ENCODE measurements around the gene COL21A1.
A peak's percentile ranks its signal among the peaks of the same experiment; 100 is the strongest.

The COL21A1 gene

GRCh38 chr6:56058636-56059035 is 188.7 kb downstream of the COL21A1 start:
- Histone ChIP-seq H3K9ac (ENCODE audit: low read length) (no peak overlapping the region), H3K27ac (ENCODE audit: low read depth, low read length) (no peak overlapping the region), H3K27me3 (ENCODE audit: insufficient read depth, low read length) (no peaks in the 10 kb centered on the region), H3K79me2 (ENCODE audit: control insufficient read depth, insufficient read depth, low read length, poor library complexity) (no peaks in the 10 kb centered on the region), H3K36me3 (ENCODE audit: control insufficient read depth in 1 of 2, insufficient read depth in 2 of 2, low read length in 2 of 2) (no peaks in the 10 kb centered on the region), H3K4me3 (ENCODE audit: low read depth, low read length) (no peak overlapping the region), H3K4ac (ENCODE audit: low read depth, low read length) (no peak overlapping the region), H3K4me2 (ENCODE audit: low read length) (no peak overlapping the region), H3K18ac (ENCODE audit: low read length) (no peak overlapping the region), H4K8ac (ENCODE audit: low read depth, low read length) (no peak overlapping the region), H2BK12ac (ENCODE audit: low read length) (no peak overlapping the region), H3K9me3 (ENCODE audit: insufficient read depth, low read depth, low read length) (no peaks in the 10 kb centered on the region), H3K14ac (ENCODE audit: low read length) (no peak overlapping the region), H4K12ac (ENCODE audit: low read depth, low read length) (no peak overlapping the region), H2BK5ac (ENCODE audit: low read depth, low read length, poor library complexity) (no peak overlapping the region), H3K4me1 (ENCODE audit: control insufficient read depth in 1 of 2, insufficient read depth in 2 of 2, low read length in 2 of 2) (no peaks in the 10 kb centered on the region), H3K79me1 (ENCODE audit: low read length) (no peaks in the 10 kb centered on the region), H2AFZ (ENCODE audit: insufficient read depth, low read length, poor library complexity) (no peak overlapping the region), H2BK120ac (ENCODE audit: insufficient read depth, low read length, poor library complexity) (no peak overlapping the region), H3K23ac (ENCODE audit: low read length) (no peak overlapping the region), H4K91ac (ENCODE audit: low read depth, low read length) (no peak overlapping the region), H2AK5ac (ENCODE audit: low read length) (no peak overlapping the region)
- no peak for DNase-seq
- WGBS (ENCODE audit: extremely low coverage, insufficient coverage, insufficient read length) = no CpG with 5 or more reads among the region's 2 CpGs

GRCh38 chr6:56055081-56055704 is 192.2 kb downstream of the COL21A1 start:
- no CpG with 5 or more reads among the region's 7 CpGs for WGBS (ENCODE audit: extremely low coverage, insufficient coverage, insufficient read length)
- Histone ChIP-seq H3K23ac (ENCODE audit: low read length) (no peak overlapping the region), H3K27me3 (ENCODE audit: insufficient read depth, low read length) (no peaks in the 10 kb centered on the region), H2AK5ac (ENCODE audit: low read length) (no peak overlapping the region), H3K18ac (ENCODE audit: low read length) (no peak overlapping the region), H3K27ac (ENCODE audit: low read depth, low read length) (no peak overlapping the region), H2BK12ac (ENCODE audit: low read length) (no peak overlapping the region), H3K4me1 (ENCODE audit: control insufficient read depth in 1 of 2, insufficient read depth in 2 of 2, low read length in 2 of 2) (no peaks in the 10 kb centered on the region), H4K12ac (ENCODE audit: low read depth, low read length) (no peak overlapping the region), H3K4ac (ENCODE audit: low read depth, low read length) (no peak overlapping the region), H3K9ac (ENCODE audit: low read length) (no peak overlapping the region), H2AFZ (ENCODE audit: insufficient read depth, low read length, poor library complexity) (no peak overlapping the region), H3K36me3 (ENCODE audit: control insufficient read depth in 1 of 2, insufficient read depth in 2 of 2, low read length in 2 of 2) (no peaks in the 10 kb centered on the region), H3K4me2 (ENCODE audit: low read length) (no peak overlapping the region), H3K14ac (ENCODE audit: low read length) (no peak overlapping the region), H3K79me1 (ENCODE audit: low read length) (no peaks in the 10 kb centered on the region), H3K4me3 (ENCODE audit: low read depth, low read length) (no peak overlapping the region), H2BK120ac (ENCODE audit: insufficient read depth, low read length, poor library complexity) (no peak overlapping the region), H2BK5ac (ENCODE audit: low read depth, low read length, poor library complexity) (no peak overlapping the region), H4K8ac (ENCODE audit: low read depth, low read length) (no peak overlapping the region), H3K9me3 (ENCODE audit: insufficient read depth, low read depth, low read length) (no peaks in the 10 kb centered on the region), H4K91ac (ENCODE audit: low read depth, low read length) (no peak overlapping the region), H3K79me2 (ENCODE audit: control insufficient read depth, insufficient read depth, low read length, poor library complexity) (no peaks in the 10 kb centered on the region)
- DNase-seq = peak; percentile 47 to 92

GRCh38 chr6:56051202-56051598 is 196.2 kb downstream of the COL21A1 start:
- no peak overlapping the region for H3K23ac ChIP-seq (ENCODE audit: low read length)
- no peak overlapping the region for H3K14ac ChIP-seq (ENCODE audit: low read length)
- no peaks in the 10 kb centered on the region for H3K27me3 ChIP-seq (ENCODE audit: insufficient read depth, low read length)
- H3K36me3 ChIP-seq (ENCODE audit: control insufficient read depth in 1 of 2, insufficient read depth in 2 of 2, low read length in 2 of 2) = no peaks in the 10 kb centered on the region
- H2BK12ac ChIP-seq (ENCODE audit: low read length) = no peak overlapping the region
- no peak overlapping the region for H2BK5ac ChIP-seq (ENCODE audit: low read depth, low read length, poor library complexity)
- DNase-seq = no peak
- H3K4me1 ChIP-seq (ENCODE audit: control insufficient read depth in 1 of 2, insufficient read depth in 2 of 2, low read length in 2 of 2) = no peaks in the 10 kb centered on the region
- no peak overlapping the region for H2AFZ ChIP-seq (ENCODE audit: insufficient read depth, low read length, poor library complexity)
- no peak overlapping the region for H3K9ac ChIP-seq (ENCODE audit: low read length)
- no peak overlapping the region for H4K8ac ChIP-seq (ENCODE audit: low read depth, low read length)
- no peak overlapping the region for H3K4me3 ChIP-seq (ENCODE audit: low read depth, low read length)
- no peak overlapping the region for H4K12ac ChIP-seq (ENCODE audit: low read depth, low read length)
- H3K27ac ChIP-seq (ENCODE audit: low read depth, low read length) = no peak overlapping the region
- no peak overlapping the region for H3K18ac ChIP-seq (ENCODE audit: low read length)
- H3K9me3 ChIP-seq (ENCODE audit: insufficient read depth, low read depth, low read length) = no peaks in the 10 kb centered on the region
- H3K4me2 ChIP-seq (ENCODE audit: low read length) = no peak overlapping the region
- no peak overlapping the region for H2AK5ac ChIP-seq (ENCODE audit: low read length)
- H3K4ac ChIP-seq (ENCODE audit: low read depth, low read length) = no peak overlapping the region
- H3K79me2 ChIP-seq (ENCODE audit: control insufficient read depth, insufficient read depth, low read length, poor library complexity) = no peaks in the 10 kb centered on the region
- H4K91ac ChIP-seq (ENCODE audit: low read depth, low read length) = no peak overlapping the region
- no peak overlapping the region for H2BK120ac ChIP-seq (ENCODE audit: insufficient read depth, low read length, poor library complexity)
- no peaks in the 10 kb centered on the region for H3K79me1 ChIP-seq (ENCODE audit: low read length)

GRCh38 chr6:56050530-56051201 is 196.7 kb downstream of the COL21A1 start:
- no peak overlapping the region for H3K23ac ChIP-seq (ENCODE audit: low read length)
- H3K14ac ChIP-seq (ENCODE audit: low read length) = no peak overlapping the region

More at GRCh38 chr6:56050530-56051201, 196.7 kb downstream of the COL21A1 start:
- H3K36me3 ChIP-seq (ENCODE audit: control insufficient read depth in 1 of 2, insufficient read depth in 2 of 2, low read length in 2 of 2) = no peaks in the 10 kb centered on the region
- no peaks in the 10 kb centered on the region for H3K27me3 ChIP-seq (ENCODE audit: insufficient read depth, low read length)
- no peak overlapping the region for H3K4me2 ChIP-seq (ENCODE audit: low read length)
- H2BK120ac ChIP-seq (ENCODE audit: insufficient read depth, low read length, poor library complexity) = no peak overlapping the region
- H3K9me3 ChIP-seq (ENCODE audit: insufficient read depth, low read depth, low read length) = no peaks in the 10 kb centered on the region
- no peaks in the 10 kb centered on the region for H3K79me2 ChIP-seq (ENCODE audit: control insufficient read depth, insufficient read depth, low read length, poor library complexity)
- no peak overlapping the region for H3K4ac ChIP-seq (ENCODE audit: low read depth, low read length)
- no peak for DNase-seq
- no peak overlapping the region for H2AFZ ChIP-seq (ENCODE audit: insufficient read depth, low read length, poor library complexity)
- no peak overlapping the region for H2AK5ac ChIP-seq (ENCODE audit: low read length)
- H4K8ac ChIP-seq (ENCODE audit: low read depth, low read length) = no peak overlapping the region
- H3K27ac ChIP-seq (ENCODE audit: low read depth, low read length) = no peak overlapping the region
- H2BK12ac ChIP-seq (ENCODE audit: low read length) = no peak overlapping the region
- no CpG with 5 or more reads among the region's 3 CpGs for WGBS (ENCODE audit: extremely low coverage, insufficient coverage, insufficient read length)
- H3K79me1 ChIP-seq (ENCODE audit: low read length) = no peaks in the 10 kb centered on the region
- H3K18ac ChIP-seq (ENCODE audit: low read length) = no peak overlapping the region
- H3K9ac ChIP-seq (ENCODE audit: low read length) = no peak overlapping the region
- H2BK5ac ChIP-seq (ENCODE audit: low read depth, low read length, poor library complexity) = no peak overlapping the region
- H3K4me3 ChIP-seq (ENCODE audit: low read depth, low read length) = no peak overlapping the region
- no peak overlapping the region for H4K12ac ChIP-seq (ENCODE audit: low read depth, low read length)
- no peaks in the 10 kb centered on the region for H3K4me1 ChIP-seq (ENCODE audit: control insufficient read depth in 1 of 2, insufficient read depth in 2 of 2, low read length in 2 of 2)
- H4K91ac ChIP-seq (ENCODE audit: low read depth, low read length) = no peak overlapping the region

Measured in trophoblast cell (in vitro differentiated cells and primary cell).